B cell (primary cell): Measurements from ENCODE around the gene CCND2. TPM values are rescaled to one million over a fixed set of nuclear protein-coding genes. Genes with fewer than 3 reads are reported as not detected.

Experiments used
- polyA plus RNA-seq: library from polyadenylated mRNA; depleted of rRNA; stranded (reverse); fragments of >200 nt; gene quantifications from 2 replicates; pipeline ENCODE4 v1.2.3, GENCODE V29; 2012
- total RNA-seq, 2 donors: library from RNA; stranded (reverse); fragments of 120-200 nt in 1 of 2; gene quantifications; 1 replicate in 1 of 2; 2 replicates in 1 of 2; pipeline versions ENCODE4 v1.2.3 to v1.2.4, GENCODE V29; 2013 to 2022

Gene CCND2
- total and polyA plus RNA-seq, 2 donors (not counting 1 experiment from before 2014, with no cell fraction given) = 9.2 to 20.6 TPM

Other genes with a start within 250 kb of the CCND2 start
- gene TIGAR, start 47.5 kb downstream of the CCND2 start, total RNA-seq = 6.6 and 14.2 TPM in 2 replicates
- 2.3 and 3.5 TPM in 2 replicates for gene TIGAR, start 47.5 kb downstream of the CCND2 start, polyA plus RNA-seq
- not detected in 2 replicates for gene FGF23, start 106.0 kb downstream of the CCND2 start, total RNA-seq
- not detected in 2 replicates for gene FGF23, start 106.0 kb downstream of the CCND2 start, polyA plus RNA-seq
- not detected in 2 replicates for gene FGF6, start 172.1 kb downstream of the CCND2 start, total RNA-seq
- not detected in 2 replicates for gene FGF6, start 172.1 kb downstream of the CCND2 start, polyA plus RNA-seq